GM18517 (cell line): ENCODE results near the gene PNCK.
"Not testable (repeated sequence)": the region's sequence is repeated elsewhere in the genome, so short reads cannot be mapped to it uniquely, and the experiment has no call there.

ENCODE experiments used
- ATAC-seq: cut with Tn5 transposase; IDR thresholded peaks from one replicate; pipeline ENCODE4 v1.9.1; 2021; ENCODE audit warnings: mild to moderate bottlenecking, moderate library complexity; ENCODE audit not compliant: unreplicated experiment

The PNCK gene

GRCh38 chrX:153673428-153674218 lies at the start of gene PNCK:
TSS of gene PNCK (minus strand) at chrX:153673813. CDS start at chrX:153673076, 737 bp downstream.
- no peak for ATAC-seq

- no peak for ATAC-seq
These were observed 49.2 kb upstream of the PNCK start for GRCh38 chrX:153722704-153723350.

- ATAC-seq = no peak
These were observed 46.1 kb upstream of the PNCK start for GRCh38 chrX:153719701-153720100.

- ATAC-seq = no peak
These were observed 45.6 kb upstream of the PNCK start for GRCh38 chrX:153719238-153719637.

- no peak for ATAC-seq
These were observed 43.8 kb upstream of the PNCK start for GRCh38 chrX:153717445-153717844.

- ATAC-seq = no peak
These were observed 40.6 kb upstream of the PNCK start for GRCh38 chrX:153714256-153714655.

- ATAC-seq = no peak
These were observed 36.4 kb upstream of the PNCK start for GRCh38 chrX:153709726-153710674.

GRCh38 chrX:153708415-153708814 lies 34.8 kb upstream of the PNCK start:
- ATAC-seq = no peak

GRCh38 chrX:153707406-153707805 lies 33.8 kb upstream of the PNCK start:
- ATAC-seq = no peak

GRCh38 chrX:153706799-153707198 lies 33.2 kb upstream of the PNCK start:
- no peak for ATAC-seq

- not testable (repeated sequence) for ATAC-seq
These were observed 31.9 kb upstream of the PNCK start for GRCh38 chrX:153705403-153706060.

- not testable (repeated sequence) for ATAC-seq
These were observed 31.2 kb upstream of the PNCK start for GRCh38 chrX:153704631-153705402.

- no peak for ATAC-seq
These were observed 30.5 kb upstream of the PNCK start for GRCh38 chrX:153704021-153704526.

- no peak for ATAC-seq
These were observed 29.4 kb upstream of the PNCK start for GRCh38 chrX:153703036-153703370.

- ATAC-seq = no peak
These were observed 28.9 kb upstream of the PNCK start for GRCh38 chrX:153702336-153703035.

- no peak for ATAC-seq
These were observed 28.1 kb upstream of the PNCK start for GRCh38 chrX:153701706-153702105.

- no peak for ATAC-seq
These were observed 27.4 kb upstream of the PNCK start for GRCh38 chrX:153700967-153701366.

GRCh38 chrX:153700376-153700945 lies 26.8 kb upstream of the PNCK start:
- no peak for ATAC-seq

- ATAC-seq = not testable (repeated sequence)
These were observed 26.3 kb upstream of the PNCK start for GRCh38 chrX:153699784-153700371.
